Kidney (tissue), 14 donors: ENCODE data around the gene LY6G6F. TPM values are rescaled to one million over a fixed set of nuclear protein-coding genes. Genes with fewer than 3 reads are reported as not detected.

Source experiments
- DNase-seq, 5 donors: peaks; one replicate each; pipeline ENCODE4 v3.0.0-alpha.2; 2013 to 2020
- FAIRE-seq: peaks from 2 replicates; lab custom pipeline; 2012; peaks lifted over from hg19 to GRCh38; lab: Jason Lieb, UNC
- H3K27ac ChIP-seq, 2 donors: one replicate each; pipeline ENCODE4 v1.7.0; 2013; ENCODE audit warnings: low read depth in 2 of 2, low read length in 2 of 2, inconsistent platforms in 1 of 2
- H3K27me3 ChIP-seq: one replicate; pipeline ENCODE4 v1.7.1; 2013; ENCODE audit warnings: low read length, inconsistent platforms; ENCODE audit not compliant: control insufficient read depth, insufficient read depth
- H3K36me3 ChIP-seq, 3 donors: one replicate each; pipeline versions ENCODE4 v1.7.0 to v1.7.1; 2013; ENCODE audit warnings: low read length in 3 of 3, control low read depth in 1 of 3, inconsistent platforms in 1 of 3; ENCODE audit not compliant: insufficient read depth in 3 of 3, control insufficient read depth in 2 of 3
- H3K4me1 ChIP-seq, 3 donors: one replicate each; pipeline versions ENCODE4 v1.7.0 to v1.7.1; 2013; ENCODE audit warnings: low read length in 3 of 3, inconsistent platforms in 1 of 3, low read depth in 1 of 3; ENCODE audit not compliant: control insufficient read depth in 2 of 3, insufficient read depth in 2 of 3
- H3K4me3 ChIP-seq, 3 donors: one replicate each; pipeline versions ENCODE4 v1.7.0 to v1.8.1; 2013; ENCODE audit warnings: low read length in 3 of 3, control low read depth in 1 of 3, inconsistent platforms in 1 of 3
- H3K9ac ChIP-seq, 3 donors: one replicate each; pipeline versions ENCODE4 v1.7.0 to v1.7.1; 2013; ENCODE audit warnings: low read length in 3 of 3, control low read depth in 1 of 3, inconsistent platforms in 1 of 3
- H3K9me3 ChIP-seq, 3 donors: one replicate each; pipeline versions ENCODE4 v1.7.0 to v1.7.1; 2013; ENCODE audit warnings: low read length in 3 of 3, control low read depth in 1 of 3, inconsistent platforms in 1 of 3; ENCODE audit not compliant: control insufficient read depth in 2 of 3, insufficient read depth in 1 of 3
- CTCF ChIP-seq: IDR thresholded peaks from 3 replicates; pipeline ENCODE4 v1.5.1; 2012; ENCODE audit warnings: mild to moderate bottlenecking, moderate library complexity, borderline replicate concordance; ENCODE audit not compliant: insufficient read depth; ENCODE audit errors: extremely low read depth
- intact Hi-C: fragments of 100-400 bp; cut with DNase I; formaldehyde crosslinking; loops from one replicate; pipeline ENCODE4 v1.11.1; 2022
- polyA plus RNA-seq: library from polyadenylated mRNA; stranded (reverse); fragments of 350-450 nt; fragmentation: Illumina TruSeq; extraction: RNeasy Lipid Tissue Mini Kit (QIAGEN cat#74804); gene quantifications from one replicate; pipeline ENCODE4 v1.2.3, GENCODE V29; 2014; ENCODE audit warnings: low read depth, low replicate concordance; ENCODE audit not compliant: insufficient read depth
- total RNA-seq: library from RNA; stranded (reverse); fragmentation: NEBNext Ultra II Directional; extraction: Animal tissue kit (Norgen Biotek cat#: 25700); gene quantifications from one replicate; pipeline ENCODE4 v1.2.1, GENCODE V29; 2021
- donor health status: control.
- donor health status: control.
- donor health status: control.
- donor health status: control.
- donor health status: control.
- donor health status: DM: yes; HTN: yes; CAD: no.
- donor health status: Normal renal cell carcinoma (clear cell type).

Gene LY6G6F
- total and polyA plus RNA-seq, 2 donors from 2014 or later, result not detected

DNA sequence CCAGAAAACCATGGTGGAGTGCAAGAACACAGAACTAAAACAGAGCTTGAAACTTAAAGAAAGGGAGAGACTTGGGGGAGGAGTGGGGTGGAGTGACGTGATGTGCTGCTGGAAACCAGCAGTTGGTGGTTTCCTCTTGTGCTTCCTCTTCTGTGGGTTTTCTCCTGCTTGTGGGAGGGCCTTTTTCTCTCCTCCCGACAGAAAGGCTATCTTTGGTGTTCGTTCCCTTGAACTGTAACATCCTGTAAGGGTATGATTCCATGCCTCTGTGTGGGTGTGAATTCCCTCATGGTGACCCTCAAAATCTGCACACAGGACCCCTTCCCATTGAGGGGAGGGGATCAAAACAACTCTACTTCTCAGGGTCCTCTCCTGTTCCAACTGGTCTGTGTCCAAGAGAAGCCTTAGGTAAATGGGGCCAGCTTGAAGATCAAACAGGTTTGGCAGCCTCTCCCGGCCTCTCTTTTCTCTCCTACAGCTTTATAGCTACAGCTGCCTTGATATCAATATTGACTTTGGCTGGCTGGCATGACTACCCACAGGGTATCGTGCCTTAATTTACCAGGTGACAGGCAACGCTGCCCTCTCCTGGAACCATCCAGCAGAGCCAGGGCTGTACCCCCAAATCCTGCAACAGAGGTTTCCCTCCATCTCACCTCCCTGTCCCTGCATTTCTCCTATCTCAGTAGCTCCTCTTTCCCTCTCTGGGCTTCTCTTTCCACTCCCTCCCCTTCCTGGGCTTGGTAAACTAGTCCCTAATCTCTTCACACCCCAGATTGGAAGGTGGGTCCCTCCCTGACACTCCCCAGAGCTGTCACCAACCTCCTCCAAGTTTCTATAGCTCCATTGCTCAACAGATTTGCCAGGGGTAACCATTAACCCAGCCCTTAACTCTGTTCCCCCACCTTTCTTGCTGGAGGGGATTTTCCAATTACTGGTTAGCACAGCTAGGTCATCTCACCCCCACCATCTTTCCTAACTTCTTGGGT lies 31.6 kb downstream of the LY6G6F start:
- peak; percentile 46 to 93 (median 78) for DNase-seq
- no peak for TF ChIP-seq CTCF
- FAIRE-seq, result no peak
- H3K4me1 ChIP-seq, result peaks cover 10 to 34% (median 32%) of the 10 kb centered on the region in 3 donors
- peak overlapping the region in 2 of 3 donors; percentile 31 to 62 for H3K9ac ChIP-seq
- peaks cover 0 to 7% (median 2%) of the 10 kb centered on the region in 3 donors for H3K36me3 ChIP-seq
- no peaks in the 10 kb centered on the region for H3K9me3 ChIP-seq
- peak overlapping the region; percentile 87 to 92 for H3K27ac ChIP-seq
- intact Hi-C loops, result no loop called here
- no peaks in the 10 kb centered on the region for H3K27me3 ChIP-seq
- peak overlapping the region; percentile 12 to 47 (median 35) for H3K4me3 ChIP-seq

DNA sequence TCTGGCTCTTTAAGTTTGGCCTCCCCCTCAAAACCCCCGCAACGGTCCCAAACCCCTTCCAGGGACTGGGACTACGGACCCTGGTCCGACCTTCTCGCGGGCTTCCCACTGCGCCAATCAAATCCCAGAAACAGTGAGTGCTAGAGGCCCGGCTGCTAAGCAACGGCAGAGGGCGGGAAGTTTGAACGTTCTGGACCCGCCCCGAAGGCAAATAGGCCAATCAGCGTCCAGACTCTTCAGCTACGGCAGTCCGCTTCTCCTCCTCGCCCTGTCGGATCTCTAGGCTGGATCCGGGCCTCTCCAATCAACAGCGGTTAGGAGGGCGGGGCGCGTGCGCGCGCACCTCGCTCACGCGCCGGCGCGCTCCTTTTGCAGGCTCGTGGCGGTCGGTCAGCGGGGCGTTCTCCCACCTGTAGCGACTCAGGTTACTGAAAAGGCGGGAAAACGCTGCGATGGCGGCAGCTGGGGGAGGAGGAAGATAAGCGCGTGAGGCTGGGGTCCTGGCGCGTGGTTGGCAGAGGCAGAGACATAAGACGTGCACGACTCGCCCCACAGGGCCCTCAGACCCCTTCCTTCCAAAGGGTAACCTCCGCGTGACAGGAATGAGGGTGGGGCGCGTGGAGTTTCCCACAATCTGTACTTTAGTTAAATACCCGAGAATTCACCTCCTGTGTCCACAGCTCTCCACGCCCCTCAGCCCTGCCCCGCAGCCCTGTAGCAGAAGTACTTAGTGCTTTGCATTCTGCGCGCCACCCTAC lies 33.2 kb downstream of the LY6G6F start, which contains the start of gene MSH5:
Gene MSH5 (plus strand): TSS at position 367 of the 758 bp plus-strand sequence. CDS start 462 bp downstream, outside the sequence.
- peak within 1 kb of the TSS; percentile 92 to 93 for H3K27ac ChIP-seq
- H3K27me3 ChIP-seq, result no peaks in the 10 kb centered on the region
- H3K9ac ChIP-seq, result peak within 1 kb of the TSS; percentile 60 to 80 (median 78)
- no peak for TF ChIP-seq CTCF
- DNase-seq, result peak; percentile 98 to 100 (median 100)
- H3K9me3 ChIP-seq, result no peaks in the 10 kb centered on the region
- peak within 1 kb of the TSS; percentile 74 to 93 (median 88) for H3K4me3 ChIP-seq
- peak; percentile 76 for FAIRE-seq
- peaks cover 0 to 2% (median 0%) of the 10 kb centered on the region in 3 donors for H3K36me3 ChIP-seq
- H3K4me1 ChIP-seq, result peaks cover 10 to 32% (median 27%) of the 10 kb centered on the region in 3 donors
- intact Hi-C loops, result no loop called here

DNA sequence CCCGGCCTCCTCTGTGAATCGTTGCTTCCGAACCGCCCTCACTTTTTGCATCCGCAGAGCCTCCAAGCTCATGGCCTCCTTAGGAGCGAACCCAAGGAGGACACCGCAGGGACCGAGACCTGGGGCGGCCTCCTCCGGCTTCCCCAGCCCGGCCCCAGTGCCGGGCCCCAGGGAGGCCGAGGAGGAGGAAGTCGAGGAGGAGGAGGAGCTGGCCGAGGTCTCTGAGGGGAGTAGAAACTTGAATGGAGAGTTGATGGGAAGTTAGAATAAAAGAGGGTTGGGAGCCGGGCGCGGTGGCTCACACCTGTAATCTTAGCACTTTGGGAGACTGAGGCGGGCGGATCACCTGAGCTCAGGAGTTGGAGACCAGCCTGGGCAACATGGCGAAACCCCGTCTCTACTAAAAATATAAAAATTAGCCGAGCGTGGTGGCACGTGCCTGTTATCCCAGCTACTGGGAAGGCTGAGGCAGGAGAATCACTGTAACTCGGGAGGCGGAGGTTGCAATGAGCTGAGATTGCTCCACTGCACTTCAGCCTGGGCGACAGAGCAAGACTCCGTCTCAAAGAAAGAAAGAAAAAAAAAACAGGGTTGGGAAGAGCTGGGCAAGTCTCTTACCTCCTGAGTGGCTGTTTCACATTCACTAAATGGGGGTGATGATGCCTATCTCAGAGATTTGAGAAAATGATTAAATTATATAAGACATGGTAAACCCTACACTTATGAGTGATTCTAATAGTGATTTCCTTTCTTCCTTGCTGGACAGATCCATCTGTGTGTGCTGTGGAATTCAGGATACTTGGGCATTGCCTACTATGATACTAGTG lies 33.9 kb downstream of the LY6G6F start:
- Histone ChIP-seq H3K27me3 (no peaks in the 10 kb centered on the region), H3K9ac (peak overlapping the region; percentile 37 to 80 (median 60)), H3K4me1 (peaks cover 10 to 32% (median 27%) of the 10 kb centered on the region in 3 donors), H3K4me3 (peak overlapping the region; percentile 74 to 93 (median 88)), H3K27ac (peak overlapping the region; percentile 92 to 93), H3K9me3 (no peaks in the 10 kb centered on the region), H3K36me3 (peaks cover 0 to 2% (median 0%) of the 10 kb centered on the region in 3 donors)
- intact Hi-C loops, result no loop called here
- TF ChIP-seq CTCF, result no peak
- DNase-seq (peak in 2 of 5 donors; percentile 38 to 47), FAIRE-seq (no peak)
